Keratinocyte (primary cell): ENCODE data around the gene JMJD7.

ENCODE experiments used
- EZH2 ChIP-seq: IDR thresholded peaks from one replicate; pipeline ENCODE4 v1.6.1; 2012; ENCODE audit warnings: inconsistent platforms, mild to moderate bottlenecking, low read length, moderate library complexity
- TF ChIP-seq, protein P1 (sequence below), 3 experiments: IDR thresholded peaks in 1 of 3; conservative IDR thresholded peaks in 1 of 3; optimal IDR thresholded peaks in 1 of 3; 2 replicates in 2 of 3; 3 replicates in 1 of 3; pipeline versions ENCODE3 to v1.5.1; 2011; ENCODE audit warnings: low read length in 3 of 3, mild to moderate bottlenecking in 3 of 3, moderate library complexity in 2 of 3, control low read depth in 1 of 3, inconsistent platforms in 1 of 3; ENCODE audit not compliant: insufficient read depth in 2 of 3; ENCODE audit errors: extremely low read depth in 1 of 3

DNA sequence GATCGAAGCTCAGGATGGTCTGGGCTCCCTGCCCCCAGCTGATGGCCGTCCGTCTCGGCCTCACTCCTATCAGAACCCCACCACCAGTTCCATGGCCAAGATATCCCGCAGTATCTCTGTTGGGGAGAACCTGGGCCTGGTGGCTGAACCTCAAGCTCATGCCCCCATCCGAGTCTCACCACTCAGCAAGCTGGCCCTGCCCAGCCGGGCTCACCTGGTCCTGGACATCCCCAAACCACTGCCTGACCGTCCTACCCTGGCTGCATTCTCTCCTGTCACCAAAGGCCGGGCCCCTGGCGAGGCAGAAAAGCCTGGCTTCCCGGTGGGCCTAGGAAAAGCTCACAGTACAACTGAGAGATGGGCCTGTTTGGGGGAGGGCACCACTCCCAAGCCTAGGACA is 4.4 kb upstream of the JMJD7 start:
- TF ChIP-seq, protein P1, sequence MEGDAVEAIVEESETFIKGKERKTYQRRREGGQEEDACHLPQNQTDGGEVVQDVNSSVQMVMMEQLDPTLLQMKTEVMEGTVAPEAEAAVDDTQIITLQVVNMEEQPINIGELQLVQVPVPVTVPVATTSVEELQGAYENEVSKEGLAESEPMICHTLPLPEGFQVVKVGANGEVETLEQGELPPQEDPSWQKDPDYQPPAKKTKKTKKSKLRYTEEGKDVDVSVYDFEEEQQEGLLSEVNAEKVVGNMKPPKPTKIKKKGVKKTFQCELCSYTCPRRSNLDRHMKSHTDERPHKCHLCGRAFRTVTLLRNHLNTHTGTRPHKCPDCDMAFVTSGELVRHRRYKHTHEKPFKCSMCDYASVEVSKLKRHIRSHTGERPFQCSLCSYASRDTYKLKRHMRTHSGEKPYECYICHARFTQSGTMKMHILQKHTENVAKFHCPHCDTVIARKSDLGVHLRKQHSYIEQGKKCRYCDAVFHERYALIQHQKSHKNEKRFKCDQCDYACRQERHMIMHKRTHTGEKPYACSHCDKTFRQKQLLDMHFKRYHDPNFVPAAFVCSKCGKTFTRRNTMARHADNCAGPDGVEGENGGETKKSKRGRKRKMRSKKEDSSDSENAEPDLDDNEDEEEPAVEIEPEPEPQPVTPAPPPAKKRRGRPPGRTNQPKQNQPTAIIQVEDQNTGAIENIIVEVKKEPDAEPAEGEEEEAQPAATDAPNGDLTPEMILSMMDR (optimal IDR thresholded peaks at IDR 0.05 in 1 of 3, IDR thresholded peaks at IDR 0.05 in 1 of 3, conservative IDR thresholded peaks at IDR 0.05 in 1 of 3; ENCODE audit: extremely low read depth in 1 of 3, insufficient read depth in 2 of 3, low read length in 3 of 3): no peak
- no peak for TF ChIP-seq EZH2
